Fibroblast of lung (primary cell): ENCODE measurements around the gene MPZ.

ENCODE experiments used
- EZH2 ChIP-seq: IDR thresholded peaks from 2 replicates; pipeline ENCODE4 v1.5.1; 2012; ENCODE audit warnings: low read length, control low read depth, mild to moderate bottlenecking; ENCODE audit errors: missing control alignments
- TF ChIP-seq, protein P1 (sequence below), 2 donors: IDR thresholded peaks in 1 of 2; conservative IDR thresholded peaks in 1 of 2; 1 replicate in 1 of 2; 2 replicates in 1 of 2; pipeline ENCODE4 v1.5.1; 2011 to 2012; ENCODE audit warnings: low read length in 2 of 2, control low read depth in 1 of 2, inconsistent platforms in 1 of 2, low read depth in 1 of 2, mild to moderate bottlenecking in 1 of 2

DNA sequence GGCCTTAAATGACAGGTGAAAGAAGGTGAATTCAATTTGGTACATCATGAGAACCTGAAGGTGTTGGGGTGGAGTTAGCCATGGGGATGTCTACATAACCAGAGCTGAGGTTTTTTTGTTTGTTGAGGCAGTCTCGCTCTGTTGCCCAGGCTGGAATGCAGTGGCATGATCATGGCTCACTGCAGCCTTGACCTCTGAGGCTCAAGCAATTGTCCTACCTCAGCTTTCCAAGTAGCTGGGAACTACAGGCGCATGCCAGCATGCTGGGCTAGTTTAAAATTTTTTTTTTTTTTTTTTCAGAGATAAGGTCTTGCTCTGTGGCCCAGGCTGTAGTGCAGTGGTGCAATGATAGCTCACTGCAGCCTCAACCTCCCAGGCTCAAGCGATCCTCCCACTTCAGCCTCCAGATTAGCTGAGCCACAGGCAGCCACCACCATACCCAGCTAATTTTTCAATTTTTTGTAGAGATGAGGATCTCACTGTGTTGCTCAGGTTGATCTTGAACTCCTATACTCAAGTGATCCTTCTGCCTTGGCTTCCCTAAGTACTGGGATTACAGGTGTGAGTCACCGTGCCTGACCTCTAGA lies 1.9 kb upstream of the MPZ start:
- TF ChIP-seq, protein P1, sequence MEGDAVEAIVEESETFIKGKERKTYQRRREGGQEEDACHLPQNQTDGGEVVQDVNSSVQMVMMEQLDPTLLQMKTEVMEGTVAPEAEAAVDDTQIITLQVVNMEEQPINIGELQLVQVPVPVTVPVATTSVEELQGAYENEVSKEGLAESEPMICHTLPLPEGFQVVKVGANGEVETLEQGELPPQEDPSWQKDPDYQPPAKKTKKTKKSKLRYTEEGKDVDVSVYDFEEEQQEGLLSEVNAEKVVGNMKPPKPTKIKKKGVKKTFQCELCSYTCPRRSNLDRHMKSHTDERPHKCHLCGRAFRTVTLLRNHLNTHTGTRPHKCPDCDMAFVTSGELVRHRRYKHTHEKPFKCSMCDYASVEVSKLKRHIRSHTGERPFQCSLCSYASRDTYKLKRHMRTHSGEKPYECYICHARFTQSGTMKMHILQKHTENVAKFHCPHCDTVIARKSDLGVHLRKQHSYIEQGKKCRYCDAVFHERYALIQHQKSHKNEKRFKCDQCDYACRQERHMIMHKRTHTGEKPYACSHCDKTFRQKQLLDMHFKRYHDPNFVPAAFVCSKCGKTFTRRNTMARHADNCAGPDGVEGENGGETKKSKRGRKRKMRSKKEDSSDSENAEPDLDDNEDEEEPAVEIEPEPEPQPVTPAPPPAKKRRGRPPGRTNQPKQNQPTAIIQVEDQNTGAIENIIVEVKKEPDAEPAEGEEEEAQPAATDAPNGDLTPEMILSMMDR (conservative IDR thresholded peaks at IDR 0.05 in 1 of 2, IDR thresholded peaks at IDR 0.05 in 1 of 2; ENCODE audit: low read depth in 1 of 2, low read length in 2 of 2): no peak
- no peak for TF ChIP-seq EZH2
